Natural killer cell treated with Interleukin-12 subunit alpha and Interleukin-12 subunit beta and Interleukin-15 and Interleukin-18, amount 100 ng/mL, for 72 hours (primary cell): ENCODE data around the gene TARS2. TPM values are rescaled to one million over a fixed set of nuclear protein-coding genes. Genes with fewer than 3 reads are reported as not detected.

Source experiments
- ATAC-seq, 2 donors: fragments of 150-1000 bp; cut with Tn5 transposase in 1 of 2; sonication (Bioruptor Pico), chemical (Tn5 transposase) in 1 of 2; 2 replicates each; pipeline ENCODE4 v1.10.0; 2021
- DNase-seq: peaks from one replicate; pipeline ENCODE4 v3.0.0; 2022; ENCODE audit warnings: low spot score
- H3K27ac Mint-ChIP-seq, 2 donors: 1 replicate in 1 of 2; 2 replicates in 1 of 2; pipeline ENCODE4 v1.8.0; 2022; ENCODE audit warnings: mixed read lengths in 2 of 2, mild to moderate bottlenecking in 1 of 2, moderate library complexity in 1 of 2
- H3K27me3 Mint-ChIP-seq, 2 donors: 1 replicate in 1 of 2; 2 replicates in 1 of 2; pipeline ENCODE4 v1.8.0; 2022; ENCODE audit warnings: mixed read lengths in 2 of 2
- H3K36me3 Mint-ChIP-seq: one replicate; pipeline ENCODE4 v1.8.0; 2022; ENCODE audit warnings: mixed read lengths
- H3K4me1 Mint-ChIP-seq, 2 donors: 1 replicate in 1 of 2; 2 replicates in 1 of 2; pipeline ENCODE4 v1.8.0; 2022; ENCODE audit warnings: low read depth in 2 of 2, mixed read lengths in 2 of 2, mild to moderate bottlenecking in 1 of 2
- H3K4me3 Mint-ChIP-seq: one replicate; pipeline ENCODE4 v1.8.0; 2022; ENCODE audit warnings: mixed read lengths
- H3K9me3 Mint-ChIP-seq: 2 replicates; pipeline ENCODE4 v1.8.0; 2022; ENCODE audit warnings: mixed read lengths
- total RNA-seq, 2 donors: library from RNA; stranded (reverse); gene quantifications; one replicate each; pipeline ENCODE4 v1.2.3, GENCODE V29; 2022

The TARS2 gene
- total RNA-seq, 2 donors from 2014 or later, result 31.5 to 59.9 TPM

- H3K9me3 Mint-ChIP-seq, result no peaks in the 10 kb centered on the region
- peak overlapping the region in 1 of 2 donors; percentile 82 for H3K27ac Mint-ChIP-seq
- H3K4me1 Mint-ChIP-seq, result peaks cover 24 to 27% of the 10 kb centered on the region in 2 donors
- H3K4me3 Mint-ChIP-seq, result peak overlapping the region; percentile 13
- peaks cover 0 to 7% of the 10 kb centered on the region in 2 donors for H3K27me3 Mint-ChIP-seq
- H3K36me3 Mint-ChIP-seq, result no peaks in the 10 kb centered on the region
- ATAC-seq (no peak), DNase-seq (peak; percentile 53)
These were observed 64.0 kb downstream of the TARS2 start for GRCh38 chr1:150551051-150551783.

GRCh38 chr1:150551784-150552127 is 64.5 kb downstream of the TARS2 start:
- Mint-ChIP-seq H3K4me3 (peak overlapping the region; percentile 59), H3K27ac (peak overlapping the region; percentile 21 to 82), H3K36me3 (no peaks in the 10 kb centered on the region), H3K9me3 (no peaks in the 10 kb centered on the region), H3K27me3 (peaks cover 0 to 7% of the 10 kb centered on the region in 2 donors), H3K4me1 (peaks cover 24 to 27% of the 10 kb centered on the region in 2 donors)
- ATAC-seq (peak in 1 of 2 donors; percentile 1), DNase-seq (no peak)

- peak; percentile 66 for DNase-seq
- H3K27ac Mint-ChIP-seq, result peak overlapping the region; percentile 21 to 82
- no peaks in the 10 kb centered on the region for H3K36me3 Mint-ChIP-seq
- H3K9me3 Mint-ChIP-seq, result no peaks in the 10 kb centered on the region
- ATAC-seq, result peak; percentile 61 to 73
- peaks cover 0 to 7% of the 10 kb centered on the region in 2 donors for H3K27me3 Mint-ChIP-seq
- H3K4me1 Mint-ChIP-seq, result peaks cover 24 to 27% of the 10 kb centered on the region in 2 donors
- peak overlapping the region; percentile 59 for H3K4me3 Mint-ChIP-seq
These were observed 65.1 kb downstream of the TARS2 start for GRCh38 chr1:150552128-150552910.

GRCh38 chr1:150552911-150553289 is 65.7 kb downstream of the TARS2 start:
- peaks cover 24 to 27% of the 10 kb centered on the region in 2 donors for H3K4me1 Mint-ChIP-seq
- H3K4me3 Mint-ChIP-seq, result peak overlapping the region; percentile 59
- H3K9me3 Mint-ChIP-seq, result no peaks in the 10 kb centered on the region
- no peak for ATAC-seq
- peaks cover 0 to 7% of the 10 kb centered on the region in 2 donors for H3K27me3 Mint-ChIP-seq
- no peaks in the 10 kb centered on the region for H3K36me3 Mint-ChIP-seq
- peak; percentile 20 for DNase-seq
- H3K27ac Mint-ChIP-seq, result peak overlapping the region; percentile 21 to 82

- H3K4me1 Mint-ChIP-seq, result peaks cover 21 to 24% of the 10 kb centered on the region in 2 donors
These were observed 66.3 kb downstream of the TARS2 start for GRCh38 chr1:150553392-150554085.

GRCh38 chr1:150554086-150554452 is 66.8 kb downstream of the TARS2 start:
- Mint-ChIP-seq H3K9me3 (no peaks in the 10 kb centered on the region), H3K27ac (no peak overlapping the region), H3K4me1 (peaks cover 19 to 23% of the 10 kb centered on the region in 2 donors), H3K27me3 (peaks cover 0 to 7% of the 10 kb centered on the region in 2 donors), H3K4me3 (no peak overlapping the region), H3K36me3 (no peaks in the 10 kb centered on the region)
- DNase-seq, result no peak
- no peak for ATAC-seq

More at GRCh38 chr1:150553392-150554085, 66.3 kb downstream of the TARS2 start:
- Mint-ChIP-seq H3K27ac (peak overlapping the region in 1 of 2 donors; percentile 82), H3K36me3 (no peaks in the 10 kb centered on the region), H3K4me3 (no peak overlapping the region), H3K9me3 (no peaks in the 10 kb centered on the region), H3K27me3 (peaks cover 0 to 7% of the 10 kb centered on the region in 2 donors)
- DNase-seq (peak; percentile 58), ATAC-seq (no peak)

- H3K4me3 Mint-ChIP-seq, result no peak overlapping the region
- DNase-seq, result peak; percentile 58
- ATAC-seq, result no peak
- H3K27ac Mint-ChIP-seq, result no peak overlapping the region
- H3K4me1 Mint-ChIP-seq, result peaks cover 20 to 25% of the 10 kb centered on the region in 2 donors
- no peaks in the 10 kb centered on the region for H3K9me3 Mint-ChIP-seq
- H3K27me3 Mint-ChIP-seq, result peaks cover 0 to 4% of the 10 kb centered on the region in 2 donors
- no peaks in the 10 kb centered on the region for H3K36me3 Mint-ChIP-seq
These were observed 68.2 kb downstream of the TARS2 start for GRCh38 chr1:150555198-150555970.

GRCh38 chr1:150555971-150556865 is 69.0 kb downstream of the TARS2 start:
- Mint-ChIP-seq H3K4me3 (no peak overlapping the region), H3K36me3 (no peaks in the 10 kb centered on the region), H3K27ac (no peak overlapping the region), H3K27me3 (peaks cover 0 to 1% of the 10 kb centered on the region in 2 donors), H3K9me3 (no peaks in the 10 kb centered on the region), H3K4me1 (peaks cover 23 to 31% of the 10 kb centered on the region in 2 donors)
- DNase-seq (peak; percentile 56), ATAC-seq (no peak)

- H3K36me3 Mint-ChIP-seq, result no peaks in the 10 kb centered on the region
- DNase-seq (peak; percentile 53), ATAC-seq (no peak)
- peaks cover 26 to 32% of the 10 kb centered on the region in 2 donors for H3K4me1 Mint-ChIP-seq
- no peaks in the 10 kb centered on the region for H3K27me3 Mint-ChIP-seq
- no peaks in the 10 kb centered on the region for H3K9me3 Mint-ChIP-seq
- no peak overlapping the region for H3K27ac Mint-ChIP-seq
- H3K4me3 Mint-ChIP-seq, result no peak overlapping the region
These were observed 69.9 kb downstream of the TARS2 start for GRCh38 chr1:150557065-150557600.

Other genes with a start within 250 kb of the TARS2 start
- not detected for gene CA14, start 229.6 kb upstream of the TARS2 start, total RNA-seq
- gene APH1A, start 218.4 kb upstream of the TARS2 start, total RNA-seq, result 100 to 1,000 TPM; 115 to 140 TPM
- under 1 TPM; 0.45 to 0.59 TPM for gene C1orf54, start 214.6 kb upstream of the TARS2 start, total RNA-seq
- gene CIART, start 204.9 kb upstream of the TARS2 start, total RNA-seq, result 10 to 100 TPM in 1 of 2 donors, 1 to 10 TPM in 1; 2.4 to 10.2 TPM
- gene MRPS21, start 193.6 kb upstream of the TARS2 start, total RNA-seq, result 10 to 100 TPM; 56.5 to 63.0 TPM
- 100 to 1,000 TPM; 136 to 154 TPM for gene PRPF3, start 165.9 kb upstream of the TARS2 start, total RNA-seq
- gene RPRD2, start 123.3 kb upstream of the TARS2 start, total RNA-seq, result 10 to 100 TPM; 23.9 to 24.8 TPM
- gene ECM1, start 20.7 kb downstream of the TARS2 start, total RNA-seq, result 1 to 10 TPM; 1.2 to 1.9 TPM
- not detected for gene FALEC, start 28.3 kb downstream of the TARS2 start, total RNA-seq
- gene ADAMTSL4, start 62.0 kb downstream of the TARS2 start, total RNA-seq, result 1 to 10 TPM in 1 of 2 donors, under 1 TPM in 1; 0.48 to 1.0 TPM
- gene MCL1, start 92.2 kb downstream of the TARS2 start, total RNA-seq, result 100 to 1,000 TPM; 199 to 333 TPM
- gene ENSA, start 142.2 kb downstream of the TARS2 start, total RNA-seq, result 100 to 1,000 TPM; 214 to 249 TPM
- 10 to 100 TPM; 14.1 to 18.7 TPM for gene GOLPH3L, start 209.7 kb downstream of the TARS2 start, total RNA-seq
- under 1 TPM; 0.43 to 0.64 TPM for gene HORMAD1, start 233.5 kb downstream of the TARS2 start, total RNA-seq